Renal pelvis (tissue), 4 donors: Measurements from ENCODE around the gene SLC13A3. TPM values are rescaled to one million over a fixed set of nuclear protein-coding genes. Genes with fewer than 3 reads are reported as not detected.

Experiments used
- DNase-seq: peaks from one replicate; pipeline ENCODE4 v3.0.0-alpha.2; 2013
- polyA plus RNA-seq, 3 donors: library from polyadenylated mRNA; unstranded; fragments of 120-200 nt; gene quantifications; one replicate each; pipeline ENCODE4 v1.2.1, GENCODE V29; 2013; ENCODE audit not compliant: insufficient read length in 3 of 3

The SLC13A3 gene
- polyA plus RNA-seq, 3 donors, result 18.5 to 32.4 (median 20.8) TPM

DNA sequence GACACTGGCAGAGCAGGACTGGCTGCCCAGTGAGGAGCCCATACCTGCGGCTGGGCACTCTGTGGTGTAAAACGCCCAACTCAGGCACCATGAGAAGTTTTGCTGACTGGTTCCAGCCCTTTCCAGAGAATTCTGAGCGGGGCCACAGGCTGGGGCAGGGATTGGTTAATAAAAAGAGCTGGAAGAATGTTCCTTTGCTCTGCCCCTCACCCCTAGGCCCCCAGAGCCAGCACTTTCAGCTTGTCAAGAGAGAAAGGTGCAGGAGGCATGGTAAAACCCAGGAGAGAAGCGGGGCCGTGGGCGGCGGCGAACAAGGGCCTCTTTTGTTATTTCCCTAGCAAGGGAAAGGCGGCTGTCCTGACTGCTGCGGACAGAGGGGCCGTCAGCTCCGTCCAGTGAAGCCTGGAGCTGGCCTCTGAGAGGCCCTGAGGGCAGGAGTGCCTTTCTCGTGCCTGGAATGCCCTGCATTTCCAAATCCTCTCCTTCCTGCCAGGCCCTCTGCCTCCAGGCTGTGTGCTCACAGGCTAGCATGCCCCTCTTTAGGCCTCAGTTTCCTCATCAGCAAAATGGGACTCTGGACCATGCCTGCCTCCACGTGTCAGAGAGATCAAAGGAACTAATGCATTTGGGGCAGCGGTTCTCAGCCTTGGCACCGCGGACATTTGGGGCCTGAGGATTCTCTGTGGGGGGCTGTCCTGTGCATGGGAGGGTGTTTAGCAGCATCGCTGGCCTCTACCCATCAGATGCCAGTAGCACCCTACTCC is 12.9 kb downstream of the SLC13A3 start:
- no peak for DNase-seq

DNA sequence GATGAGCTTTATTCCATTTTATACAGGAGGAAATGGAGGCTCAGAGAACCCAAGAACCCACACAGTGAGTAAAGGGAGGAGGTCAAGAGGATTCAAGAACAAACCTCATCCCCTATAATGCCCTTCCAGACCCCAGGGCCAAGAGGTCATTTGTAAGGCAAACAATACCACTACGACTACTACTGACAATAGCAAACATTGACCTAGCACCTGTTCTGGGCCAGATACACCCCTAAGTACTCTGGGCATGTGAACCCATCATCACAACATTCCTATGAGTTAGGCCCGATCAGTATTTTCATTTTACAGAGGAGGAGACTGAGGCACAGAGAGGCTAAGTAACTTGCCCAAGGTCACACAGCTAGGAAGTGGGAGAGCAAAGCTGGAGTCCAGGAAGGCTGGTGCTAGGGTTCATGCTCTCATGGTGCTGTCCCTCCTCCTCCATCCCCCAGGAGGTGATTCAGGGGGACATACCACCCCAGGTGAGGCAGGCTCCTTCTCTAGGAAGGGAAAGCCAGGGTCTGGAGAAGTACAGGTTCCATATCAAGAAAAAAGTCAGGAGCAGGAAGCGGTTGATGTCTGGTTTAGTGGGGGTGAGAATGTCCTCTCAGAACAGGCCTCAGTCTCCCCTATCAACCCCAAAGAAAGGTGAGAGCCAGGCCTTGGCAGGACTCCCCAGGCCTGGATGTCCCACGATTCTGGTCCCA is 13.7 kb downstream of the SLC13A3 start:
- DNase-seq, result no peak

DNA sequence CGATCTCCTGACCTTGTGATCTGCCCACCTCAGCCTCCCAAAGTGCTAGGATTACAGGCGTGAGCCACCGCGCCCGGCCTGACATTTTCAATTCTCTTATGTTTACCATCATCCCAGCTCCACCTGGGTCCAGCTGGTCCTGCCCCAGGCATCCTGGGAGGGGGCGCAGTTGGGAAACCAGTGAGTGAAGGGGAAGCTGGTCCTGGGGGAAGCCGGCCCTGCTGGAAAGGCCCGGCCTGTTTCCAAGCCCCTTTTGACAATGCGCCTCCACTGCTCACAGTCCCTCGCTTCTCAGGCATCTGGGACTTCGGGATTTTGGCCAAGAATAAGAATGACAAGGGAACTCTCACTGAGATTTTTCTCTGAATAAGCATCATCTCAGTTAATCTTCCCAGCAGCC is 14.2 kb downstream of the SLC13A3 start:
- no peak for DNase-seq

DNA sequence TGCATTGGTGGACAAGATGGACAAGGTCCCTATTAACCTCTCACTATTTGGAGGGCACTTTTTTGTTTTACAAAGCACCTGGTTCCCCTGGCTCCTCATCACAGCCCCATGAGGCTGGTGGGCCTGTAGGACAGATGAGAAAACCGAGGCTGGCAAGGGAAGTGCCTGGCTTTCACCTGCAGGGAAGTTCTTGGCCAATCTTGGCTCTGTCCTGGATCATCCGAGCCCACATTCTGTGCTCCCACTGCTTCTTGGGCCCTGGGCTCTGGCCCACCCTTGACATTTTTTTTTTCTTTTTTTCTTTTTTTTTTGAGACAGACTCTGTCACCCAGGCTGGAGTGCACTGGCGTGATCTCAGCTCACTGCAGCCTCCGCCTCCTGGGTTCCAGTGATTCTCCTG is 14.7 kb downstream of the SLC13A3 start:
- no peak for DNase-seq

DNA sequence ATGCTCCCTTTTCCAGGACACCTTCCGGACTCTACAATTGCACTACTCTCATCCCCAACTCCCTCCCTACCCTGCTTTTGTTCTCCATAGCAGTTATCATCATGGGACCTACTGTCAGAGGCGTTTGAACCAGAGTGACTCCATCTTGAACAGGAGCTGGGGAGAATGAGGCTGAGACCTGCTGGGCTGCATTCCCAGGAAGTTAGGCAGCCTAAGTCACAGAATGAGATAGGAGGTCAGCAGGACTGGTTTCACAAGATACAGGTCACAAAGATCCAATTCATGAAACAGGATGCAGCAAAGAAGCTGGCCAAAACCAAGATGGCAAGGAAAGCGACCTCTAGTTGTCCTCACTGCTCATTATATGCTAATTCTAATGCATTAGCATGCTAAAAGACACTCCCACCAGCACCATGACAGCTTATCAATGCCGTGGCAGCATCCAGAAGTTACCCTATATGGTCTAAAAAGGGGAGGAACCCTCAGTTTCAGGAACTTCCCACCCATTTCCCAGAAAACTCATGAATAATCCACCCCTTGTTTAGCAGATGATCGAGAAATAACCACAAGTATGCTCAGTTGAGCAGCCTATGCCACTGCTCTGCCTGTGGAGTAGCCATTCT is 15.6 kb downstream of the SLC13A3 start:
- no peak for DNase-seq

DNA sequence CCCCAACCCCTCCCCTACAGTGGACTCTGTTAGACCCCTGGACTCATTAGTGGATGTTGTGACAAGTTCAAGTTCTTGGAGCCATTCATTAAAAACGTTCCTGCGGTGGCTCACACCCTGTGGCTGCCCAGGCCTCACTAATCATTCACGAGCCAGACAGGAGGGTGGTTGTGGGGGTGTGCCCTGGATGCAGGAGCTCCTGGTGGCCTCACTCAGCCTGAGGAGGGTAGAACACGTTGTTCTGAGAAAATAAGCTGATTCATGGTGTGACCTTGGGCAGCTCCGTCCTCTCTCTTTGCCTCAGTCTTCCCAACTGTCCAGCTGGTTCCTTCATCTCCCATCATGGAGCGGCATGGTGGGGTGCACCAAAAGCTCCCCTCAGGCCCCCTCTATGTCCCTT is 16.7 kb downstream of the SLC13A3 start:
- DNase-seq, result no peak

DNA sequence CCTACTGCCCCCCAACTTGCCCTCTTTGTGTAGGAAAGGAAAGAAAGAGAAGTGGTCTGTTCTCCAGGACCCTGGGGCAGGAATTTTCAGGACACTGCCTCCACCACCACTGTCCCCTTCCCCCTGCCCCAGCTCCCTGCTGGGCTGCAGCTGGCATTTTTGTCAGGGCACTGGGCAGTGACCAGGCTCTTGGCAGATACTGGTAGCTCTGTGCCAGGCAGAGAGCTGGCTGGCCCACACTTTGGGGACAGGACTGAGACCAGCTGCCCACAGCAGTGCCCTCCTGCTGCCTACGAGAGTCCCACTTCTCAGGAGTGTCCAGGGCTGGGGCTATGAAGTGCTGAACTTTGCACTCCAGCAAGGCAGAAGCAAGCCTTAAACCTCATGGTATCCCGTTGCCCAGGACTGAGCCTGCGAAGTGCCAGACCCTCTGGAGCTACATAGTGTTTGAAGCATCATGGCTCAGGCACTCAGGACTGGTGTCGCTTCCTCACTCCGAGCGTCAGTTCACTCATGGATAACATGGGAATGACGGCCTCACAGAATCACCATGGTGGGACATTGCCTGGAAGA is 19.3 kb downstream of the SLC13A3 start:
- DNase-seq, result no peak

DNA sequence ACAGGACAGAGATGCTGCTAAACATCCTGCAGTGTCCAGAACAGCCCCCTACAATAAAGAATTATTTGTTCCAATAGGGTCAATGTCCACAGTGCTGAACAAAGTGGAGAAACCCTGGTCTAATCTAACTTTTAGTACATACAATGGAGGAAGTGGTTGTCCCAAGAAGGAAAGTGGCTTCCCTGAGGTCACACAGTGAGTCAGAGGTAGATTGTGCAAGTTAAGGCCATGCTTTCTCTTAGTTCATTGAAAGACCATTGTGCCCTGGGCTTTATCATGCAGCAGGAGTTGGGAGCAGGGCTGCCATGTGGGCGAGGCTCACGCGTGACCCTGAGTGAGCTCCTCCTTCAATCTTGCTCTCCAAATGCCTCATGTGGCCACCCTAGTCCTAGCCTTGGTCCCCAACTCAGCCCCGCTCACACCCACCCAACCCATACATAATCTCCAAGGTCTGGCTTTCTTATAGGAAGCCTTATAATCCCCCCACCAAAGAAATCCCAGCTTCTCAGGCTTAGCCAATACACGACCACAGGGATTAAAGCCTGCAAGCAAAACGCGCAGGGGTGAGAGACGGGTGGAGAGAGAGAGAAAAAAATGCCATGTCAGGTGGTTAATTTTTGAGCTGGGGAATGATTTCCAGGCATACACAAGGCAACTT is 19.9 kb downstream of the SLC13A3 start:
- DNase-seq, result no peak

DNA sequence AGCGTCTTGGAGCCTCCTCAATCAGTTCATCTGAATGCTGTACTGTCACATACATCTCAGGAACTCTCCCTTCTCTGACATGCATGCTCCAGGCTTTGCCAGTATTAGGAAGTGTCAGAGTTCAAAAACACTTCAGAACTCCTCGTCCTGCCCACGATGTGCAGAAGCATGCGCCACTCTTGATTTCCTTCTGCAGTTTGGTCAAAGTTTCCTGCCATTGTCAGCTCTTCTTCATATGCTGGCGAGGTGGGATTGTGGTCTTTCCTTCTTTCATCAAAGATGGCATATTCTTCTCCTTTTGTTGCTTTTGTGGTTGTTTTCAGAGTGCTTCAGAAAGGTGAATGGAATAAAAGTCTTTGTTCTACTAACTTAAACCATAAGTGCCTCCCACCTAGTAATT is 21.0 kb downstream of the SLC13A3 start:
- no peak for DNase-seq

DNA sequence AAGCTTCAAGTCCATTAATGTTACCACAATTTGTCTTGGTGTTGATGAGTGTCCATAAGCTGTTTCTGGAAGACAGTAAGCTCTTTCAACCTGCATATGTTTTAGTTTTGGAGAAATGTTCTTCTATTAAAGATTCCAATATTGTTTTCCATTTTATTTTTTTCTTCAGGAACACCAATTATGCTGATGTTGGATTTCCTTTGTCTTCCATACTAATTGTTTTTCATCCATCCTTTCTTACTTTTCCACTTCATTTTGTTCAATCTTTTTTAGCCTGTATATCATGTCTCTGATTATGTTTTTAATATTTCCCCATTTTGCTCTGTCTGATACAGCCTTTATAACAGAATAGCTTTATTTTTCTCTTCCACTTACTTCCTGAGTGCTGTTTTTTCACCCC is 21.9 kb downstream of the SLC13A3 start:
- DNase-seq, result no peak

DNA sequence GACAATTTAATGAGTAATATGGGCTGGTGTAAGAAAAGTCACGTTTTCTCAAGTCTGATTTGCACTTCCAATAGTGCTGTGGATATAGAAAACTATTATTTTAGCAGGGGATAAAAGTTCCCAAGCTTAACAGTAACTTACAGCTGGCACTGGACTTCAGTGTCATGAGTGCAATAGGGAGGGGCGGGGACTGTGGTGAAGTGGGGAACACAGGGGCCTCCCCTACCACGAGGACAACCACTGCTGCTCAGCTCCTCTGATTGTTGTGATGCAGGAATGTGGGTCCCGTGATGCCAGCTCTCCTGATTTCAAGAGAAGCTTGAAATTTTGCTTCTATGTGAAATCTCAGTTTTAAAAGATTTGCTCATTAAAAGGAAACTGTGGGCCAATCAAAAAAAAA is 24.0 kb downstream of the SLC13A3 start:
- DNase-seq, result no peak

DNA sequence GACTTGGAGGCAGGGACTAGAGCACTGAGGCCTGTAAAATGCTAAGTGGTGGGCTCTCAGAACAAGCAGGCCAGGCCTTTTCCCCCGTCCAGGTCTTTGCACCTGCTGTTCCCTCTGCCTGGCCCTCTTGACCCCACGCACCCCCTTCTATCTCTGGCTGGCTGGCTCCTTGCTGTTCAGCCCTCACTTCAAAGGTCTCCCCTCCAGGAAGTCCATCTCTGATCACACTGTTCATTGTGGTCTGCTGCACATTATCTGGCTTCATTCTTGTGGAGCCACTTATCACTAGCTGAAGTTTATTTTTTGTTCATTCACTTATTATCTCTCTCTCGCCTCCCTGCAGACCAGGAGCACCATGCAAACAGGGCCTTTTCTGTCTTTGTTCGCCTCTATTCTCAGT is 24.5 kb downstream of the SLC13A3 start:
- DNase-seq, result no peak

DNA sequence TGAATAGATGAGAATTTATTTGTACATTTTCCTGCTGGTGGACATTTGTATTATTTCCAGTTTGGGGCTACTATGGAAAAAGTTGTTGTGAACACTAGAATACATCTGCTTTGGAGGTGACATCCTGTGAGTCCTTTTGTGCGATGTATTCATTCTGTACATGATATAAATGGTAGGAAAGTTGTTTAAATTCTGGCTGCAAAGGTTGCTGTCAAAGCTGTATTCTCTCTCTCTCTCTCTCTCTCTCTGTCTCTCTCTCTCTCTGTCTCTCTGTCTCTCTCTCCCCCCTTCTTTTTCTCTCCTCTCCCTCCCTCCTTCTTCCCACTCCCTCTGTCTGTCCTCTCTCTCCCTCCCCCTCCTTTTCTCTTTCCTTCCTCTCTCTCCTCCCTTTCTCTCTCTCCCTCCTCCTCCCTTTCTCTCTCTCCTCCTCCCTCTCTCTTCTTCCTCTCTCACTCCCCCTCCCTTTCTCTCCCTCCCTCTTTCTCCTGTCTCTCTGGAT is 25.3 kb downstream of the SLC13A3 start:
- no peak for DNase-seq

DNA sequence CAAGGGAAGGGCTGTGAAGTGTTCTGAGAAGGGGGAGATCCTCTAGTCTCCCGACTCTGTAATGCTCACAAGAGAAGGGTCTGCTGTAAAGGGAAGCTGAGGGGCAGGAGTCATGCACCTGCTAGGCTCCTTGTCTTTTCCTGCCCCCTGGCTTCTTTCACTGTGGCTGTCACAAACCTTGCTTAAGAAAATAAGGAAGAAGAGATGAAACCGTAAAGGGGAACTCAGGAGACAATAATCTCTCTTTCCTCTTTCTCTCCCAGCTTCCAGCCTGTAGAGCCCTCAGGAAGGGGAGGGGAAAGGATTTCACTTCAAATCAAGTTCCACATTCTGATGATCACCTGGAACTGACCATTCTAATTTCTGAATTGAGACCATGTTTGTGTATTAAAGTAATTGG is 26.3 kb downstream of the SLC13A3 start:
- no peak for DNase-seq

DNA sequence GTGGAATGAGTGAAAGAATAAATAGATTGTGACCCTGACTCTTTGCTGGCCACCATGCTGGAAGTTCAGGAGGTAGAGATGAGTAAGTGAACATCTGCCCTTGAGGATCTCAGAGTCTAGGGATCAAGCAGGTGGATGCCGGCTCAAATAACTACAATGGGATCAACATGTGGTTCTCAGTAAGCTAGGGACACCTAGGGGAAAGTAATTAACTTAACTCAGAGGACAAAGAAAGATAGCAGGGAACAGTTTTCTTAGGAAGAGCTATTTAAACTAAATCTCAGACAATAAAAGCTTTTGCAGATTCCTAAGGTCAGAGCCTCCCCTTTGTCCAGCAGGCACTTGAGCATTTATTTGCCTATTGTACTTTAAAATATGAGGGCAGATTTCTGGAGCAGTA is 29.1 kb downstream of the SLC13A3 start:
- DNase-seq, result no peak

DNA sequence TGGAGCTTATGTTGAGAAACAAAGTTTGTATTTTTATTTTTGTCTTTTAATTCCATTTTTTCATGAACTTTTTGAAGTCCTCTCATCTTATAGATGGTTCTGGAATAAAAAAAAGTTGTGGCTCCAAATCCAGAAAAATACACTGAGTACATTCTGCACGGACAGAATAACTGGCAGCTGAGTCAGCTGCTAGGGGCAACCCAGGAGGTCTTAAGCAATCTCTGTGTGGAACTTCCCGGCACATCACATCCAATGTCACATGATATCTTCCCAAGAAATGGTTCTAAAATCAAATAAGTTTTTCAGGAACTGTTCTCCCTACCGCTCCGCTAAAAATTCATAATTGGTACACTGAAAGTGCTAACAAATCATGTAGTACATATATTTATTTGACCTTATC is 29.8 kb downstream of the SLC13A3 start:
- no peak for DNase-seq

DNA sequence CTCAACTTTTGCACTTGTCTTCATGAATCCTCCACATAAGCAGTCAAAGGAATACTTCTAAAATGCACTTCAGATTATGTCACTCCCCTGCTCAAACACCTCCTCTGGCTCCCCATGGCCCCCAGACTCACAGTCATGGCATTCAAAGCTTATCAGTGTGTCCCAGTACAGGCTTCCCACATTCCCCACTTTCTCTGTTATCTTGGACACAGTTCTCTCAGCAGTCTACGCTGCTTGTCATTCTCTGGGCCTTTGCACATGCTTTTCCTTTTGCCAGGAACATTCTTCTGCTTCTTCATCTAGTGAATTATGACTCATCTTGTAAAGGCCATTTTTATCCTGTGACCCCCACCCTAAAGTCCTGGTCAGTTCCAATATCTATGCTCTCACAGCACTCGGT is 31.8 kb downstream of the SLC13A3 start:
- no peak for DNase-seq

DNA sequence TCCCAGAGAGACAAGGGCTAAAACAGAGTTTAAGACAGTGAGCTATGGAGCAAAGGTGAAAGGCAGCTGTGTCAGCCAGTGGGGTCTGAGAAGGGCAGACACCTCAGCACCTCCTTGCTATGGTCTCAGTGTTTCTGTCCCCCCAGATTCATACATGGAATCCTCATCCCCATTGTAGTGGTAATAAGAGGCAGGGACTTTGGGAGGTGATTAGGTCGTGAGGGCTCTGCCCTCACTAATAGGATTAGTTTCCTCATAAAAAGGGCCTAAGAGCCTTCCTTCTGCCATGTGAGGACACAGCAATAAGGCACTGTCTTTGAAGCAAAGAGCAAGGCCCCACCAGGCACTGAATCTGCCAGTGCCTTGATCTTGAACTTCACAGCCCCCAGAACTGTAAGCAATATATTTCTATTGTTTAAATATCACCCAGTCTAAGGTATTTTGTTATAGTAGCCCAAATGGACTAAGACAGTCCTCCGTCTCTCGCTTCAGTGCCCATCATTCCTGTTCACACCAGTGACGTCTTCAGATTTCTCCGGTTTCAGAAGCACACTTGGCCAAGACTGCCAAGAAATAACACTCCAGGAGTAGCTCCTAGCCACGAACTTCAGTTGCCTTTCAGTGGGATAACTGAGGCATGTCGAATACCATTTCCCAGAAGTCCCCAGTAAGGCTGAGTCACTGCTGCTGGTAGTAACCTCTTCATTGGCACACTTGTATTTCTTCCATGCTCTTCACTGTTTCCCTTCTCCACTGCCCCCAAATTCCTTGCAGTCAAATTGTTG is 32.8 kb downstream of the SLC13A3 start:
- no peak for DNase-seq

DNA sequence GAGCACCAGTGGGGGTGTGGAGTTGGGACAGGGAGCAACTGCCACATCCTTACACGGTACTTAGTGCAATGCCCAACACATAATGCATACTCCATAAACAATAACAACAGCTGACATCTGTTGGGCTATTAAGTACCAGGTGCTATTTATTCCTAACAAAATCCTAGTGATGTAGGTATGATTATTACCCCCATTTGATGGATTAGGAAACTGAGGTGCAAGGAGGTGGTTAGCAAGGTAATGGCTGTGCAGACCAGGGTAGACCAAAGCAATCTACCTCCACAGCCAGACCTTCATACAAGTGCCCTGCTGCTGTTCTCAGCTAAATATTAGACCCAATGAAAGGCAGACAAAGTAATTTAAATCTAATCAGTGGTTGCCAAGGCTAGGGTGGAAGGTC is 36.8 kb downstream of the SLC13A3 start:
- DNase-seq, result no peak

DNA sequence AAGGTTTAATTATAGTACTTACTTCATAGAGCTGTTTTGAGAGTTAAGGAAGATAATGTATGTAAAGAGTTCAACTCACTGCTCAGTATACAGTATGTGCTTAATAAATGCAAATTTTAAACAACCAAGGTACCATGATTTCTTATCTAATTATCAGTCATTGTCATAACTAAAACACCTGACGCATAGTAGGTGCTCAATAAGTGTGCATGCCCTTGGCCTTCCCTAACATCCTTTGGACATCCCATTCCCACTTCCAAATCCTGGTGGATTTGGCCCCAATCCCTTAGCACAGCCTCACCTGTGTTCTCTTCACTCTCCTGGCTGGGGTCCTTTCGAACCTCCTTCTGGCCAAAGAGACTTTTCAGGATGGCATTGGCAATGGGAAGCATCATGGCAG is 41.1 kb downstream of the SLC13A3 start:
- DNase-seq, result no peak

DNA sequence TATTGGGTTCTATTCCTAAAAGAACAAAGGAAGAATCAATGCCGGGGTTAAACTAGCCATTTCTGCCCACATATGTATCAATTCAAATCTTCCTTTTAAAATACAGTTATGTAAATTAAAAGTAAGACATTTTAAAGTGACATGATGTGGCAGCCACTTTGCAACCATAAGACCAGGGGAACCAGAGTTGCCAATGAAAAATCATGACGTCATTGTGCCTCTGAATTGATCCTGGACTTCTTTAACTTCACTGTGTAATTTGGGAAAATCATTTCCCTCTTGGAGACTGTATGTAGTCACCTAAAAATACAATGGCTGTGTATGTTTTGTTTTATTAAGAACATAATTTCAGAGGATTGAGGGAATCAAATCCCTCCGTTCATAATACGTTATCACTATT is 42.2 kb downstream of the SLC13A3 start:
- no peak for DNase-seq
